ENCODE results near the gene TNFRSF14. TPM values are rescaled to one million over a fixed set of nuclear protein-coding genes. Genes with fewer than 3 reads are reported as not detected.

TNFRSF14 gene
- 1.1 TPM for polyA plus RNA-seq (2013, experiment 1 of 2)
- polyA plus RNA-seq (2013, experiment 2 of 2), result 1.3 TPM

DNA sequence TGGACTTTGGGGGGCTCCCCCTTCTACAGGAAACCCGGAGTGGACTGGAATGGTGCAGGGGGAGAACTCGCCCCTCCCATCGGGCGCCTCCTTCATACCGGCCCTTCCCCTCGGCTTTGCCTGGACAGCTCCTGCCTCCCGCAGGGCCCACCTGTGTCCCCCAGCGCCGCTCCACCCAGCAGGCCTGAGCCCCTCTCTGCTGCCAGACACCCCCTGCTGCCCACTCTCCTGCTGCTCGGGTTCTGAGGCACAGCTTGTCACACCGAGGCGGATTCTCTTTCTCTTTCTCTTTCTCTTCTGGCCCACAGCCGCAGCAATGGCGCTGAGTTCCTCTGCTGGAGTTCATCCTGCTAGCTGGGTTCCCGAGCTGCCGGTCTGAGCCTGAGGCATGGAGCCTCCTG, at the start of gene TNFRSF14:
Gene TNFRSF14 (plus strand): TSS at position 95 of the 401 bp plus-strand sequence. CDS start 294 bp downstream, at position 389.
- DNase-seq (ENCODE audit: low spot score), result no peak
- Histone ChIP-seq H2BK120ac (ENCODE audit: low read depth, low read length) (peak within 1 kb of the TSS; percentile 91), H4K8ac (ENCODE audit: low read depth, low read length) (peak within 1 kb of the TSS; percentile 82), H2AFZ (ENCODE audit: low read length) (peak within 1 kb of the TSS; percentile 85), H2BK12ac (ENCODE audit: low read length) (peak within 1 kb of the TSS; percentile 94), H3K4me1 (ENCODE audit: control insufficient read depth in 2 of 2, insufficient read depth in 1 of 2, low read depth in 1 of 2, low read length in 2 of 2) (peaks cover 7 to 15% of the 10 kb centered on the region in 2 donors), H2BK5ac (ENCODE audit: low read length) (peak within 1 kb of the TSS; percentile 62), H3K4ac (ENCODE audit: low read length) (peak within 1 kb of the TSS; percentile 84), H3K9me3 (replicated peaks in 1 of 2; ENCODE audit: control insufficient read depth in 2 of 2, insufficient read depth in 1 of 2, low read depth in 1 of 2, low read length in 2 of 2) (no peaks in the 10 kb centered on the region), H3K23ac (ENCODE audit: low read depth, low read length, poor library complexity) (peak within 1 kb of the TSS; percentile 96), H4K91ac (ENCODE audit: low read depth, low read length, poor library complexity) (peak within 1 kb of the TSS; percentile 85), H3K4me2 (ENCODE audit: insufficient read depth, low read length, poor library complexity, severe bottlenecking) (no peak within 1 kb of the TSS), H3K9ac (ENCODE audit: low read depth, low read length, poor library complexity) (peak within 1 kb of the TSS; percentile 81), H2AK5ac (ENCODE audit: low read depth, low read length) (peak within 1 kb of the TSS; percentile 100), H3K27me3 (ENCODE audit: control insufficient read depth in 3 of 3, insufficient read depth in 3 of 3, low read depth in 1 of 3, low read length in 3 of 3) (peaks cover 0 to 15% (median 0%) of the 10 kb centered on the region in 3 experiments), H3K4me3 (ENCODE audit: low read length in 2 of 2) (peak within 1 kb of the TSS in 1 of 2 donors; percentile 30), H3K14ac (ENCODE audit: low read length) (peak within 1 kb of the TSS; percentile 17), H3K27ac (replicated peaks; ENCODE audit: low read length) (no peak within 1 kb of the TSS), H2BK15ac (ENCODE audit: low read length) (peak within 1 kb of the TSS; percentile 100), H3K36me3 (replicated peaks in 1 of 2; ENCODE audit: control insufficient read depth in 2 of 2, insufficient read depth in 2 of 2, low read length in 2 of 2) (no peaks in the 10 kb centered on the region), H3K79me1 (ENCODE audit: low read depth, low read length) (peaks cover 2% of the 10 kb centered on the region), H3K18ac (ENCODE audit: low read length) (peak within 1 kb of the TSS; percentile 98)
- no CpG with 5 or more reads among the region's 16 CpGs for WGBS, 2 donors (ENCODE audit: extremely low coverage in 2 of 2, insufficient read length in 2 of 2, insufficient replicate concordance in 1 of 2)

- no peak overlapping the region for H2BK15ac ChIP-seq (ENCODE audit: low read length)
- no peaks in the 10 kb centered on the region for H3K27me3 ChIP-seq (ENCODE audit: control insufficient read depth in 3 of 3, insufficient read depth in 3 of 3, low read depth in 1 of 3, low read length in 3 of 3)
- H4K8ac ChIP-seq (ENCODE audit: low read depth, low read length), result no peak overlapping the region
- peak overlapping the region; percentile 66 for H2BK5ac ChIP-seq (ENCODE audit: low read length)
- DNase-seq (ENCODE audit: low spot score), result no peak
- peaks cover 38 to 49% of the 10 kb centered on the region in 2 donors for H3K36me3 ChIP-seq (replicated peaks in 1 of 2; ENCODE audit: control insufficient read depth in 2 of 2, insufficient read depth in 2 of 2, low read length in 2 of 2)
- H3K9me3 ChIP-seq (replicated peaks in 1 of 2; ENCODE audit: control insufficient read depth in 2 of 2, insufficient read depth in 1 of 2, low read depth in 1 of 2, low read length in 2 of 2), result no peaks in the 10 kb centered on the region
- H2BK120ac ChIP-seq (ENCODE audit: low read depth, low read length), result no peak overlapping the region
- no peak overlapping the region for H4K91ac ChIP-seq (ENCODE audit: low read depth, low read length, poor library complexity)
- H3K4me3 ChIP-seq (ENCODE audit: low read length in 2 of 2), result no peak overlapping the region
- no CpG with 5 or more reads among the region's 15 CpGs for WGBS, 2 donors (ENCODE audit: extremely low coverage in 2 of 2, insufficient read length in 2 of 2, insufficient replicate concordance in 1 of 2)
- no peaks in the 10 kb centered on the region for H3K4me1 ChIP-seq (ENCODE audit: control insufficient read depth in 2 of 2, insufficient read depth in 1 of 2, low read depth in 1 of 2, low read length in 2 of 2)
- no peak overlapping the region for H3K14ac ChIP-seq (ENCODE audit: low read length)
- peak overlapping the region; percentile 49 for H2BK12ac ChIP-seq (ENCODE audit: low read length)
- peak overlapping the region; percentile 43 for H3K23ac ChIP-seq (ENCODE audit: low read depth, low read length, poor library complexity)
- peak overlapping the region; percentile 49 for H3K27ac ChIP-seq (replicated peaks; ENCODE audit: low read length)
- no peak overlapping the region for H3K4me2 ChIP-seq (ENCODE audit: insufficient read depth, low read length, poor library complexity, severe bottlenecking)
- peak overlapping the region; percentile 89 for H3K18ac ChIP-seq (ENCODE audit: low read length)
- no peak overlapping the region for H3K4ac ChIP-seq (ENCODE audit: low read length)
- no peaks in the 10 kb centered on the region for H3K79me1 ChIP-seq (ENCODE audit: low read depth, low read length)
- no peak overlapping the region for H2AFZ ChIP-seq (ENCODE audit: low read length)
- H2AK5ac ChIP-seq (ENCODE audit: low read depth, low read length), result peak overlapping the region; percentile 74
- peak overlapping the region; percentile 44 for H3K9ac ChIP-seq (ENCODE audit: low read depth, low read length, poor library complexity)
Measured at GRCh38 chr1:2506901-2507565, 49.1 kb upstream of the TNFRSF14 start.

DNA sequence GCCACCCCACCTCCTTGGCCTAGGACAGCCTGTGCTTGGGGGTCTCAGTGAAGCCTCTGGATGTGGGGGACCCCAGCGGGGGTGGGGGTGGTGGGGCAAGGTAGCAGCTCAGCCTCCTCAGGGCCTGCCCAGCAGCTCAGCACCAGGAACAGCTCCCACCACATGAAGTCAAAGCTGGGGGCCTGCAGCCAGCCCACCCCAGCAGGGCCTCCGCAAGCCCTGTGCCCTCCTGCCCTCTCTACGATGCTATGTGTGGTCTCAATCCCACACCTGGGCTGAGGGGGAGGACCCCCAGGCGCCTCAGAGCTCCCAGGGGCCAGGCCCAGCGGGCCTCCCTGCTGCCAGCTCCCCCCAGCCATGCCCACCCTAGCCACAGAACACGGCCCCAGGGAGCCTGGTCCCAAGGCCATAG, 48.4 kb upstream of the TNFRSF14 start:
- WGBS, 2 donors (ENCODE audit: extremely low coverage in 2 of 2, insufficient read length in 2 of 2, insufficient replicate concordance in 1 of 2), result no CpG with 5 or more reads among the region's 6 CpGs
- H3K4me3 ChIP-seq (ENCODE audit: low read length in 2 of 2), result no peak overlapping the region
- H4K91ac ChIP-seq (ENCODE audit: low read depth, low read length, poor library complexity), result no peak overlapping the region
- peaks cover 40 to 56% of the 10 kb centered on the region in 2 donors for H3K36me3 ChIP-seq (replicated peaks in 1 of 2; ENCODE audit: control insufficient read depth in 2 of 2, insufficient read depth in 2 of 2, low read length in 2 of 2)
- peak overlapping the region; percentile 43 for H3K23ac ChIP-seq (ENCODE audit: low read depth, low read length, poor library complexity)
- peak overlapping the region; percentile 82 for H2BK5ac ChIP-seq (ENCODE audit: low read length)
- no peak overlapping the region for H3K4ac ChIP-seq (ENCODE audit: low read length)
- H2AK5ac ChIP-seq (ENCODE audit: low read depth, low read length), result no peak overlapping the region
- H3K14ac ChIP-seq (ENCODE audit: low read length), result peak overlapping the region; percentile 8
- no peaks in the 10 kb centered on the region for H3K9me3 ChIP-seq (replicated peaks in 1 of 2; ENCODE audit: control insufficient read depth in 2 of 2, insufficient read depth in 1 of 2, low read depth in 1 of 2, low read length in 2 of 2)
- H4K8ac ChIP-seq (ENCODE audit: low read depth, low read length), result no peak overlapping the region
- H2BK15ac ChIP-seq (ENCODE audit: low read length), result no peak overlapping the region
- no peak overlapping the region for H3K4me2 ChIP-seq (ENCODE audit: insufficient read depth, low read length, poor library complexity, severe bottlenecking)
- no peak overlapping the region for H2AFZ ChIP-seq (ENCODE audit: low read length)
- no peaks in the 10 kb centered on the region for H3K4me1 ChIP-seq (ENCODE audit: control insufficient read depth in 2 of 2, insufficient read depth in 1 of 2, low read depth in 1 of 2, low read length in 2 of 2)
- no peaks in the 10 kb centered on the region for H3K27me3 ChIP-seq (ENCODE audit: control insufficient read depth in 3 of 3, insufficient read depth in 3 of 3, low read depth in 1 of 3, low read length in 3 of 3)
- no peak overlapping the region for H3K9ac ChIP-seq (ENCODE audit: low read depth, low read length, poor library complexity)
- no peak overlapping the region for H3K18ac ChIP-seq (ENCODE audit: low read length)
- H3K27ac ChIP-seq (replicated peaks; ENCODE audit: low read length), result no peak overlapping the region
- no peak for DNase-seq (ENCODE audit: low spot score)
- H2BK12ac ChIP-seq (ENCODE audit: low read length), result no peak overlapping the region
- peaks cover 2% of the 10 kb centered on the region for H3K79me1 ChIP-seq (ENCODE audit: low read depth, low read length)
- H2BK120ac ChIP-seq (ENCODE audit: low read depth, low read length), result no peak overlapping the region

DNA sequence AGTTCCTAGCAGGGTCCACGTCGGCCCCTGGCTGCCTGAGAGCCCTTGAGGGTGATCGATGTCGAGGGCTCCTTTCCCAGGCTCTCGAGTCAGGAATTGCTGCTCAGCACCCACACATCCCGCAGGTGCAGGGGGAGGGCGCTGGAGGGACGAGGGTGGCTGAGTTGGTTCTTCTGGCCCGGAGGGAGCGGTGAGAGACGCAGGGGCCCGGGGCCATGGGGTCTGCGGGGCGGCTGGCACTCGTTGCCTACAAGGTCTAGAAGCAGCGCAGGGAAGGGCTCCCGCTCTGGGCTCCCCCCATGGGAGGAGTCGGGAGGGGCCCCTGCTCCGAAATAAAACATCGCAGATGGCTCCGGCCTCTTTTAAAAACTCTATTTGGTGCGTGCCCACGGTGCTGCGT, 48.0 kb upstream of the TNFRSF14 start:
- no peaks in the 10 kb centered on the region for H3K4me1 ChIP-seq (ENCODE audit: control insufficient read depth in 2 of 2, insufficient read depth in 1 of 2, low read depth in 1 of 2, low read length in 2 of 2)
- H3K27me3 ChIP-seq (ENCODE audit: control insufficient read depth in 3 of 3, insufficient read depth in 3 of 3, low read depth in 1 of 3, low read length in 3 of 3), result no peaks in the 10 kb centered on the region
- H2BK12ac ChIP-seq (ENCODE audit: low read length), result peak overlapping the region; percentile 22
- H2BK120ac ChIP-seq (ENCODE audit: low read depth, low read length), result no peak overlapping the region
- WGBS, 2 donors (ENCODE audit: extremely low coverage in 2 of 2, insufficient read length in 2 of 2, insufficient replicate concordance in 1 of 2), result no CpG with 5 or more reads among the region's 24 CpGs
- H2BK15ac ChIP-seq (ENCODE audit: low read length), result no peak overlapping the region
- H4K91ac ChIP-seq (ENCODE audit: low read depth, low read length, poor library complexity), result no peak overlapping the region
- peak overlapping the region; percentile 82 for H2BK5ac ChIP-seq (ENCODE audit: low read length)
- H3K79me1 ChIP-seq (ENCODE audit: low read depth, low read length), result peaks cover 4% of the 10 kb centered on the region
- no peak overlapping the region for H3K4me2 ChIP-seq (ENCODE audit: insufficient read depth, low read length, poor library complexity, severe bottlenecking)
- no peak overlapping the region for H4K8ac ChIP-seq (ENCODE audit: low read depth, low read length)
- no peak overlapping the region for H2AFZ ChIP-seq (ENCODE audit: low read length)
- H3K23ac ChIP-seq (ENCODE audit: low read depth, low read length, poor library complexity), result no peak overlapping the region
- DNase-seq (ENCODE audit: low spot score), result no peak
- H2AK5ac ChIP-seq (ENCODE audit: low read depth, low read length), result no peak overlapping the region
- H3K18ac ChIP-seq (ENCODE audit: low read length), result no peak overlapping the region
- peak overlapping the region; percentile 8 for H3K14ac ChIP-seq (ENCODE audit: low read length)
- no peak overlapping the region for H3K4me3 ChIP-seq (ENCODE audit: low read length in 2 of 2)
- no peak overlapping the region for H3K4ac ChIP-seq (ENCODE audit: low read length)
- H3K9me3 ChIP-seq (replicated peaks in 1 of 2; ENCODE audit: control insufficient read depth in 2 of 2, insufficient read depth in 1 of 2, low read depth in 1 of 2, low read length in 2 of 2), result no peaks in the 10 kb centered on the region
- H3K27ac ChIP-seq (replicated peaks; ENCODE audit: low read length), result no peak overlapping the region
- H3K9ac ChIP-seq (ENCODE audit: low read depth, low read length, poor library complexity), result peak overlapping the region; percentile 60
- peaks cover 44 to 60% of the 10 kb centered on the region in 2 donors for H3K36me3 ChIP-seq (replicated peaks in 1 of 2; ENCODE audit: control insufficient read depth in 2 of 2, insufficient read depth in 2 of 2, low read length in 2 of 2)

Measured in neuronal stem cell (in vitro differentiated cells).